HG02763 (cell line): ENCODE measurements around the gene ARHGEF4.

Source experiments
- ATAC-seq: cut with Tn5 transposase; IDR thresholded peaks from one replicate; pipeline ENCODE4 v1.9.1; 2021; ENCODE audit warnings: mild to moderate bottlenecking, moderate library complexity; ENCODE audit not compliant: unreplicated experiment

Gene ARHGEF4

DNA sequence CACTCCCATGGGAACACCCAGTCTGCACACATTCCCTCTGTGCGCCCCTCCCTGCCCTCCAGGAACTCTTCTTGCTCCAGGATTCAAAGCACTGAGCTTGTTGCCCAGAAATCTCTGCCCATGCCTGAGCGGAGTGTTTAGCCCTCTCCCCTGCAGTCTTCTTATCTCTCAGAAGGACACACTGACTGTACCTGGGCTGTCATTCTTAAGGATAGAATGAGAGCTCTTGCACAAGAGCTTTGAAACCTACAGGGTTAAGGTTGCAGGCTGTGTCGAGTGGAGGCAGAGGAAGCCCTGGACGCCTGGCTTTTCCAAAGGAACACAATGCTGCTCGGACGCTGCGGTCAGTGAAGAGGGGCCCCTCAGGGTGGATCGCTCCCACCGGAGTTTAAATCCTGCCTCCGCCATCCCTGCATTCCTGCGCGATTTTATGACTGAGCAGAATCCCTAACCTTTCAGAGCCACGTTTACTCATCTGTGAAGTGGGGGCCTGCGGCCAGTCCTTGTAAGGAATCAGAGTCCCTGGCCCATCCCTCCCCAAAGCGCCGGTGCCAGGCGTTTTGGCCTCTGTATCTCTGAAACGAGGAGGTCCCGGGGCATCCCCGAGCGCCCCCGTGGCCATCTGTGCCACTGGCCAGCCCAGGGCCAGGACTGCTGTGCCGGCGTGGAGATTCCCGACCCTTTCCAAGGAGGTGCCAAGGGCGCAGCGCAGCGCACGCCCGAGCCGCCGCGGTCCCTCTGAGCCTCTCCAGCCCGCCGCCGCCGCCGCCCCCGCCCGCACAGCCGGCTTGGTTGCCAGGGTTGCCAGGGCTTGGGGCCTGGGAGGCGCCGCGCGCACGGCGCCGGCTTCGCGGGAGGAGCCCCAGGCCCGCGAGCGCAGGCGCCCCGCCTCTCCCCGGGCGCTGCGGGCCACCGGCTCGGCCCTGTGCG lies 197.7 kb downstream of the ARHGEF4 start:
- ATAC-seq, result no peak

DNA sequence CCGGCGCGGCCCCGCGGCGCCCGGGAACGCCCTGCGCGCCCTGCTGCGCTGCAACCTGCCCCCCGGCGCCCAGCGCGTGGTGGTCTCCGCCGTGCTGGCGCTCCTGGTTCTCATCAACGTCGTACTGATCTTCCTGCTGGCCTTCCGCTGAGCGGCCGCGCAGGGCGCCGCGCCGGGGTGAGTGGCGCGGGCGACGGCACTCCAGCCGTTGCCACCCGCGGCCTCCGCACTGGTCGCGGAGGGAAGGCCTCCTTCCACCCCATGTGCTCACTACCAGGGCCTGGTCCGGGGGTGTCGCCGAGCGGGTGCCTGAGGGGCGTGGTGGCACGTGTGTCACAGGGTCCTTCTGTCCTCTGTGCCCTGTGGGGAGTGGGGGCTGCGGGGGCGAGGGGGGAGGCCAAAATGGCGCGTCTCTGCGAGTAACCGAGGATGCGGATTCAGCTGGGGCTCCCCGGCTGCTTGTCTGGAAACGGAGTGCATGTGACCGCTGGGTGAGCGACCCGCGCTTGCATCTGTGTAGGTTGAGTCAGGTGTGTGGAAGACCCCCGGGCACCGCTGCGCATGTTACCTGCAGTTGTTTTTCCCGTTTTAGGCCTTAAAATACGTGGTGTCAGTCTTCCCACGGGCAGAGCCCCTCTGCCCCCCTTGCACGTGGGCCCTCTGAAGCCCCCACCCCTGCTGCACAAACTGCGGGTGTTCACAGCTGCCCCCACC lies 198.6 kb downstream of the ARHGEF4 start:
- ATAC-seq, result no peak

DNA sequence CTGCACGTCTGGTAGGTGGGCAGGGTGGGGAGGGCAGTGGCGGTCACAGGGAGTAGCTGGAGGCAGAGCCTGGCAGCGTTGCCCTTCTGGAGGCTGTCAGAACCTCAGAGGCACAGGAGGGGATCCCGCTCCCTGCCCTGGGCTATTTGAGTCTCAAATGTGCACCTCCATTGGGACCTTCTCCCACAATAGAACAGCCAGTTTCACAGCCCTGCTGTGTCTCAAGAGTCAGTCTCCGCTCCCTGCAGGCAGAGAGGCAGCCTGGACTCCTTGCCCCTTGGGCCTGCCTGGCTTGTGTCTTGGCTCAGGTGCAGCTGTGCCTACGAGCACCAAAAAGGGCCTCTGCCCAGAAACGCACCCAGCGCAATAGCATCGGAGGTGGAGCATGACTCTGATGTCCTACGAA lies 199.1 kb downstream of the ARHGEF4 start:
- no peak for ATAC-seq

DNA sequence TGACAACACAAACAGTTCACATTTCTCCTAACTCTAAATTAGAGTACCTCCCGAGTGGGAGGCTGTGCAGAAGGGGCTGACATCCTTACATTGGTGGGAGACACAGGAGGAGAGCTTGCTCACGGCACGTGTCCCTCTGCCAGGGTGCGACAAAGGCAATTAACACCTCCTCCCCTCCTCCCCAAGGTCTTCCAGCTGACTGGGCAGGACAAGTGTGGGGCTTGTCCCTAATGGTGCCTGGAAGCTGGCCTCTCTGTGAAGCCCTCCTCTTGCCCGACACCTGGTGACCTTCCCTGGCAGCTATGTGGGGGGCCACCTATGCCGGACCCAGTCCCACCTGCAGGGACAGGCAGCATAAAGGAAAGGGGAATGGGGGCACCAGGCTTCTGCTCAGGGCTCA lies 199.6 kb downstream of the ARHGEF4 start:
- ATAC-seq, result no peak

DNA sequence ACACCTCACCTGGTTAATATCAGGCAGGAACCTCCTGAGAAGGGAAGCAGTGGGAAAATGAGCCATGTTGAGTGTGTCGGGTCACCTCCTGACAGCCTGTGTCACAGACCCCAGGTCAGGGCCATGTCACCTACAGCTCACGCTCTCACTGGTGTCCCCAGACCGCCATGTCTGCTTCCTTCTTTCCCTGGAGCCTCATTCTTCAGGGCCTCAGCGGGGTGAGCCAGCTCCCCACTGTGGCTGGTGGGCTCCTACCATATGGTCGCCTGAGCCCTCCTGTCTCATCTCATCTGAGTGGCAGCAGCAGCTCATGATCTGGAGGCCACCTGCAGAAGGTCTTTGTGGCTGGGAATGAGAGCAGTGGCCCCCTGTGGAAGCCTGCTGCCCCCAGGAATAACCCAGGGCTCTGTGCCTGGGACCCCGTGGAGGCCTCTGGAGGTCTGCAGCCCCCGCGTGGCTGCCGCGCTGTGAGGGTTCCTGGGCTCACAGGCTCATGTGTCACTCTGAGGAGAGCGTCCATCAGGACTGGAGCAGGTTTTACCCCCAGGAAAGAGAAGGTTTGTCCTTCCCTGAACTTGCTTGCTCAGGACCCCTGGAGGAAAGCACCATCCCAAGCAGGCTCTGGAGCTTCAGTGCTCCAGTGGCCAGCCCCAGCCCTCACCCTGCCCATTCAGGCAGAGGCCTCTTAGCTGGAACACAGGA lies 200.1 kb downstream of the ARHGEF4 start:
- ATAC-seq, result no peak

DNA sequence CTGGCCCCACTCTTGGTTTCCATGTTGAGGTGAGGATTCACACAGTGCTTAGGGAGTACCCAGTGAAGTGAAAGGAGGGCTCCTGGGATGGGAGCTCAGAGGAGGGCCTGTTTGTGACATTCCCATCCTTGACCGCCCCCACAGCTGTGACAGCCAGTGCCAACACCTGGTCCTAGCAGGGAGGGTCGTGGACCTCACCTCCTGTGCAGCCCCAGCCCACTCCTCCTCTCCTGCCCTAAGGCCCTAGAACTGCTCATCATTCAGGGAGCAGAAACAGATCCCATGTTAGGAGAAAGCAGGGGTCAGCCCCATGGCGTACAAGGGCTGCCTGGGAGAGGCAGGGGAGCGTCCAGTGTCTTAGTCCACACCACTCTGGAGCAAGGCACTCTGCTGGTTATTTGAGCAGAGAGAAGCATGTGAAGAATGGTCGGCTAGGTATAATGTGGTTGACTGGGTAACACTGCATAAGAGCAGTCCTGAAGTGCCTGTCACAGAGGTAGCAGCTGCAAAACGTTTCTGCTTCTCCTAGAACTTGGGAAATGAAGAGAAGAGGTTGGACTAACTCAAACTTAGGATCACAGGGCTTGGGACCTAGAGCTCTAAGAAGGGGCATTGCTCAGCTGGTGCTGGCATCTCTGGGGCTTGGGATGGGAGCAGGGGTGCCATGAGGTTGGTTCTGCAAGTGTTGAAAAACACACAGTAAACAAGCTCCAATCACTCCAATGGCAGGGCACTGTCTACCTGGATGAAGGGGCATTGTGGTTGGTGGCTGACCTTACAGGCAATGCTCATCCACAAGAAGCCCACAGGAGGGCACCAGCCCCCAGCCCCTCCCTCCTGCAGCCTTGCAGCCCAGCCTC lies 200.9 kb downstream of the ARHGEF4 start:
- no peak for ATAC-seq

DNA sequence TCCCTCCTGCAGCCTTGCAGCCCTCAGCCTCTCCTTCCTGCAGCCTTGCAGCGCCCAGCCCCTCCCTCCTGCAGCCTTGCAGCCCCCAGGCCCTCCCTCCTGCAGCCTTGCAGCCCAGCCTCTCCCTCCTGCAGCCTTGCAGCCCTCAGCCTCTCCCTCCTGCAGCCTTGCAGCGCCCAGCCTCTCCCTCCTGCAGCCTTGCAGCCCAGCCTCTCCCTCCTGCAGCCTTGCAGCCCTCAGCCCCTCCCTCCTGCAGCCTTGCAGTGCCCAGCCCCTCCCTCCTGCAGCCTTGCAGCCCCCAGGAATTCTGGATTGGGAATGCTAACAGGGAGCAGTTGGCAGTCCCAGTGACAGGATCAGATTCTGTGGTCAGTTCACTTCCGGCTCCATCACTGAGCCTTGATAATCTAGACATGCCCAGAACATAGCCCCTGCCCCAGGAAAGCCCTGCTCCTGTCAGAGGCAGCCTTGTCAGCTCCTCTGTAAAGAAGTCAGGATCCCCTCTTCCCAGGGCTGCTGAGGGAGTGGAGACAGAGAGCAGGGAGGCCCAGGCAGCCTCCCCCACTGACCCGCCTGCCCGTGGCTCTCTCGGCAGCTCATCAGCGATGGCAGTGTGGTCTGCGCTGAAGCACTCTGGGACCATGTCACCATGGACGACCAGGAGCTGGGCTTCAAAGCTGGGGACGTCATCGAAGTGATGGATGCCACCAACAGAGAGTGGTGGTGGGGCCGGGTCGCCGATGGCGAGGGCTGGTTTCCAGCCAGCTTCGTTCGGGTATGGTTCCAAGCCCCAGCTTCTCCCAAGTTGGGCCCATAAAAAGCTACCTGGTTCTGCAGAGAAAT lies 201.8 kb downstream of the ARHGEF4 start:
- no peak for ATAC-seq

DNA sequence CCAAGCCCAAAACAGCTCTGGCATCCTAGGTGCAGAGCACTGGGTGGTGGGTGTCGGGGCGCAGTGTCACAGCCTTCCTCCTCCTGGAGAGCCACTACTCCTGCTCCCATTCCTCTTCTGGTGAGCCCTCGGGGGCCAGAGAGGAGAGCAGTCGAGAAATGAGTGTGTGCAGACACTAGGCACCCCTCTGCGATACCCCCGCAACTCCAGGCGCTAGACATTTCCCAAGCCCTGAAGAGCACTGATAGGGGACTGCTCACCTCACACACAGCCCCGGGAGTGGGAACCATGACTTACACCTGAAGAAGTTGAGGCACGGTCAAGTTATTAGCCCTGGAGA lies 202.4 kb downstream of the ARHGEF4 start:
- ATAC-seq, result no peak

DNA sequence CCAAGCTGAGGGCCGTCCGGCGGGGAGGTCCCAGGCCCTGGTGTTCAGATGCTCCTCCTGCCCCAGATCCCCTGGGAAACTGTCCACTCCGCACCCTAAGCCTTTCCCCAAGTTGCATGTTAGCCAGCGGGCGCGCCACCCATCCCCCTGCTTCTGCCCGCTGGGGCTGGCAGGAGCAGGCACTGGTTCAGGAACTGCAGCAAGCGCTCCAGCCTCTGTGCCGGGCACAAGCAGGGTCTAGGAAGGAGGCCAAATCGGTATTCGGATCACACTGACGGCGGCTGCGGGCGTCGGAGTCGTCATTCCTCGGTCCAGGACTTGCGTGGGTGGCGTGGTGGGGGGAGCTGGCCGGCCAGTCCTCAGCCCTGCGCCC lies 202.8 kb downstream of the ARHGEF4 start:
- no peak for ATAC-seq

DNA sequence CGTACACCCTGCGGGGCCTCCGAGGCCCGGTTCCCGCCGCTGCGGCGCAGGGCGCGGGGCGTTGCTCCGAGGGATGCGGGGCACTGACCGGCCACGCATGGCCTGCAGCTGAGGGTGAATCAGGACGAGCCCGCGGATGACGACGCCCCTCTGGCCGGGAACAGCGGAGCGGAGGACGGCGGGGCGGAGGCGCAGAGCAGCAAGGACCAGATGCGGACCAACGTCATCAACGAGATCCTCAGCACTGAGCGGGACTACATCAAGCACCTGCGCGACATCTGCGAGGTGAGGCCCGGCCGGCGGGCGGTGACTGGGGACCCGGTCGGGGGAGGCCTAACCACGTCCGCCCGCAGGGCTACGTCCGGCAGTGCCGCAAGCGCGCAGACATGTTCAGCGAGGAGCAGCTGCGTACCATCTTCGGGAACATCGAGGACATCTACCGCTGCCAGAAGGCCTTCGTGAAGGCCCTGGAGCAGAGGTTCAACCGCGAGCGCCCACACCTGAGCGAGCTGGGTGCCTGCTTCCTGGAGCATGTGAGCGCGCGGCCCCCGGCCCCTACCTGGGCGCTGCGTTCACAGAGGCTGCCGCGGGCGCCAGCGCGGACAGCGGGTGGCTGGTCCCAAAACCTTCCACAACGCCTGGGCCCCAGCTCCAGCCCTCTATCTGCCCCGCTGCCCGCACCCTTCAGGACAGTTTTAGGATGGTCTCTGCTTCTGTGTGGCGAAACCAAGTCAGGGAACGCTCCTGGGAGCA lies 203.4 kb downstream of the ARHGEF4 start:
- no peak for ATAC-seq

DNA sequence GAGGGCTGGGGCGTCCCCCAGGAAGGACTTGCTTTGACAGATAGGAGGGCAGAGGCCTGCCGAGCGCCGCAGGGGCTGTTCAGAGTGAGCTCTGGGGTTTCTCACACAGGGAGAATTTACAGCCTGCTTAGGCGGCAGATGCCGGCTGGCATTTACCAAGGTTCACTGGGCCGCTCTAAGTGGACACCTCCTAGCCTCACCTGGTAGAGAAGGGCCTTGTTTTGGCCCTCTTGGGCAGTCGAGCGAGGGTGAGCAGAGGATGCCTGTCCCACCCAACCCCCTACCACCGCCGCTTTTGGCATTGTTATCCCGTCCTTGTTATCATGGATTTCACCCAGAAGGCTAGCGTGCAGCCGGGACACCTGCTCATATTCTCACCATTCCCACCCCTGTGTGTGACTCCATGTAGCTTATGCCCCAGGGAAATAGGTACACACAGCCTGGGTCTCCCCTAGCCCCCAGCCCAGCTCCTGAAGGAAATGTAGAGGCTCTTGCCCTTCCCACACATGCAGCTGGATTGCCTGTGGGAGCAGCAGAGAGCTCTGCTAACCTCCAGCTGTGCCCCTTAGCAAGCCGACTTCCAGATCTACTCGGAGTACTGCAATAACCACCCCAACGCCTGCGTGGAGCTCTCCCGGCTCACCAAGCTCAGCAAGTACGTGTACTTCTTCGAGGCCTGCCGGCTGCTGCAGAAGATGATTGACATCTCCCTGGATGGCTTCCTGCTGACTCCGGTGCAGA lies 204.1 kb downstream of the ARHGEF4 start:
- no peak for ATAC-seq

DNA sequence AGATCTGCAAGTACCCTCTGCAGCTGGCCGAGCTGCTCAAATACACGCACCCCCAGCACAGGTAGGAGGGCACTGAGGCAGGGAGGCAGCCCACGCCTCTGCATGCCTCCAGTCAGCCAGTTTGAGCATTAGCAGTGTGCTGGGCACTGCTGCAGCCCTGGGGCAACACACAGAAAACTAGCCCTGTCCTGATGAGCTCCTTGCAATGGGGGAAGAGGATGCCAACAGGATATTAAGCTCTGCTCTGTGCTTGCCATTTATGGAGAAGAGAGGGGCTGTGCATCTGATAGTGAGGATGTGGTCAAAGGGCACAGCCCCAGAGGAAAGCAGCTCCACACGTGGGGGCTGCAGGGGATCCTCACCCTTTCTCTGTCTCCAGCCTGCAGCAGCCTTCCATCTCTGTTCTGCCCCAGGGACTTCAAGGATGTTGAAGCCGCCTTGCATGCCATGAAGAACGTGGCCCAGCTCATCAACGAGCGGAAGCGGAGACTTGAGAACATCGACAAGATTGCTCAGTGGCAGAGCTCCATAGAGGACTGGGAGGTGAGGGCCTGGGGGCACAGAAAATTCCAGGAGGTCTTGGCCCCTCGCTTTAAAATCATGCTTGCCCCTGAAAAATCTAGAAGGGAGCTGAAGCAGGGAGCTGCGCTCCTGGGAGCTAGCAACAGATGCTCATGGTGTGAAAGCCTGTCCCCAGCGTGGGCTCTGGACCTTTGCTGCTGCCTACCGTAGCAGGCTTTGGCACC lies 204.9 kb downstream of the ARHGEF4 start:
- ATAC-seq, result no peak

DNA sequence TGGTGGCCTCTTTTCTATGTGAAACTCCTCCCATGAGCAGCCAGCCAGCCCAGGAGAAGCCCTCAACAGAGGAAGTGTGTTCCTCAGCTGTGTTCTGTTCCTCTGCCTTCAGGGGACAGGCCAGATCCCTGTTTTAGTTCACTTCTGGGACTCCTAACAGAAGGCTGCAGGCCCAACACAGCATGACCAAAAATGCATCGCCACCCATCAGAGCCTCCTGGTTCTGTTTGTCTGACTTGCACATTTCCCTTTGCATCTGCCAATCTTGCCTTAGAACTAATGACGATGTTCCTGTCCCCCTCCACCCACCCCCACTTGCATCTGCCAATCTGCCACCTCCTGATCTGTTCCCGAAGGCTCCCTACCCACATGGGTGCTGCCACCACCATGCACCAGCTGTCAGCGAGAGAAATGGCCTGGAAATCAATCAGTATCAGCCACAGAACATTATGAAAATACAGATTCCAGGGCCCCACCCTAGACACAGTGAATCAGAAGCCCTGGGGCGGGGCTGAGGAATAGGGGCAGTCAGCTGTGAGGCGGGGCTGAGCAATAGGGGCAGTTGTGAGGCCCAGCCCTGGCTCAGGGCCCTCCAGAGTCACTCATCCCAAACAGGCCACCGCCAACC lies 205.5 kb downstream of the ARHGEF4 start:
- ATAC-seq, result no peak

DNA sequence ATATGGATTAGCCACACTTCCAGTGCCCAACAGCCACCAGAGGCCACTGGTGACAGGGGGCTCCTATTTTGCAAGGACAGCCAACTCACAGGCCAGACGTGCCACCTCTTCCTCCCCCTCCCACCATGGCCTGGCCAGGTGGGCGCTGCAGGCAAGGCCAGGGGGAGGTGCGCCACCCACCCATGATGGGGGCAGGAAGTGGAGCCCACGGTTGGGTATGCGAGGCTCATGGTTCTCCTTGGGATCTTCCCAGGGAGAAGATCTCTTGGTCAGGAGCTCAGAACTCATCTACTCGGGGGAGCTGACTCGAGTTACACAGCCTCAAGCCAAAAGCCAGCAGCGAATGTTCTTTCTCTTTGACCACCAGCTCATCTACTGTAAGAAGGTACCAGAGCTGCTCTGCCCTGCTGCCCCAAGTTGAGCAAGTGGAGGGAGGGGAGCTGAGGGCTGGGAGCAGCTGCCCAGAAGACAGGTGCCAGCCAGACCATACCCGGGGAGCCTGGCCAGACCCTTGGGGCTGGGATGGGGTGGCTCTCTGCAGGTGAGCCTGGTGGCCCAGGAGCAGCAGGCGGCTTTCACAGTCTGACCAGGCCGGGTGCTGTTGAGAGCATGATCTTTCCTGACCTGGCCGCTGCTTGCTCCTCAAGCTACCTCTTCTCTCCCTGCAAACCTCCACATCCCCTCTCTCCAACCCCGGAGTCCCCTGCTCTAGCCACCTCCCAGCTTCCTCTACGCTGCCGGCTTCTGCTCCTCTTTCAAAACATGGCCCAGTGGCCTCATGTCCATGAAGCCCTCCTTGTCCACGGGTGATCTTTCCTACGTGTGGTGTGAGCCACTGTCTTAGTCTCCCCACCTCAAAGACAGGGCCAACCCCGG lies 206.7 kb downstream of the ARHGEF4 start:
- ATAC-seq, result no peak

DNA sequence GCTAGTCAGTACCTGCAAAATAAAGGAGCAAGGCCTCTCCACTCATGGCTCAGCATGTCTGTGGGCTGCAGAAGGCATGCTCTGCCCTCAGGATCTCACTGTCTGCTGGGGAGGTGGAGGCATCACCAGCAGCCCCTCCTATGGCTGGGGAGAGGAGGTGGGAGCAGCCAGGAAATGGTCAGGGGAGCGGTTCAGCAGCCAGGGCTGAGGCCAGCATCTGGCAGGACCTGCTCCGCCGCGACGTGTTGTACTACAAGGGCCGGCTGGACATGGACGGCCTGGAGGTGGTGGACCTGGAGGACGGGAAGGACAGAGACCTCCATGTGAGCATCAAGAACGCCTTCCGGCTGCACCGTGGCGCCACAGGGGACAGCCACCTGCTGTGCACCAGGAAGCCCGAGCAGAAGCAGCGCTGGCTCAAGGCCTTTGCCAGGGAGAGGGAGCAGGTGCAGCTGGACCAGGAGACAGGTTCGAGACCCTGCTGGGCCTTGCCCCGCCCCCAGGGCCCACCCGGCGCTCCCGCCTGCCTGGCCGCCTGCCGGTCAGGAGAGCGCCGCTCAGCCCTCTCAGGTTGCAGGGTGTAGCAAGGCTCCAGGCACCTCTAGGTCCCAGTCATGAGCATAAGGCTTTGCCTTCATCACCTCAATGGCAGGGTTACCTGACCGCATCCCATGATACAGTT lies 207.5 kb downstream of the ARHGEF4 start:
- ATAC-seq, result no peak

DNA sequence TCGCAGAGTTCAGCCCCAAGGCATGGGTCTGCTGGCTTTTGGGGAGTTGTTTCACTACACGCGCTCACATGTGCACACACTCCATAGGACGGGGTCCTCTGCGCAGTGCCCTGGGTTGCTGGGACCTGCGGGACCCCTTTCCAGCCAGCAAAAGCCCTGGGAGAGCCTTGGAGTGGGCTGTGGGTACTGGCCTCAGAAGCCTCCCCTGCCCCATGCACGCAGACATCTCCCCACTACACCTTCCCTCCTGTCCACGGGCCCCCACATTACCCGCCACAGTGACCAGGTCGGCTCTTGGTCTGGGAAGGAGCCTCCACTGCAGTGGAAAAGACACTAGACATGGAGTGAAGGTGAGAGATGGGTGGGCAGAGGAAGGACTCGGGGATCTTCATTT lies 208.0 kb downstream of the ARHGEF4 start:
- ATAC-seq, result no peak
